Astrocyte (in vitro differentiated cells and primary cell): ENCODE measurements around the gene NPLOC4. TPM values are rescaled to one million over a fixed set of nuclear protein-coding genes. Genes with fewer than 3 reads are reported as not detected.

Experiments used
- DNase-seq: peaks from one replicate; pipeline ENCODE4 v3.0.0-alpha.2; 2010; ENCODE audit warnings: low read depth
- FAIRE-seq: peaks from 2 replicates; lab custom pipeline; 2011; peaks lifted over from hg19 to GRCh38; lab: Jason Lieb, UNC
- H2AFZ ChIP-seq: 2 replicates; pipeline ENCODE4 v1.6.0; 2012; ENCODE audit warnings: low read depth, low read length, inconsistent platforms
- H3K27ac ChIP-seq: 2 replicates; pipeline ENCODE4 v1.5.1; 2011; ENCODE audit warnings: low read depth, low read length, inconsistent platforms
- H3K27me3 ChIP-seq: 2 replicates; pipeline ENCODE4 v1.6.0; 2011; ENCODE audit warnings: low read length, inconsistent platforms; ENCODE audit not compliant: insufficient read depth
- H3K36me3 ChIP-seq: 2 replicates; pipeline ENCODE4 v1.5.1; 2011; ENCODE audit warnings: low read length, inconsistent platforms; ENCODE audit not compliant: insufficient read depth
- H3K4me1 ChIP-seq: 2 replicates; pipeline ENCODE4 v1.5.1; 2011; ENCODE audit warnings: low read length, inconsistent platforms; ENCODE audit not compliant: insufficient read depth
- H3K4me2 ChIP-seq: 2 replicates; pipeline ENCODE4 v1.6.0; 2012; ENCODE audit warnings: low read length, inconsistent platforms
- H3K4me3 ChIP-seq: 2 replicates; pipeline ENCODE4 v1.5.1; 2011; ENCODE audit warnings: low read depth, mild to moderate bottlenecking, low read length, inconsistent platforms; ENCODE audit not compliant: insufficient read depth
- H3K79me2 ChIP-seq: 2 replicates; pipeline ENCODE4 v1.6.0; 2012; ENCODE audit warnings: mild to moderate bottlenecking, low read length, inconsistent platforms; ENCODE audit not compliant: insufficient read depth
- H3K9ac ChIP-seq: 2 replicates; pipeline ENCODE4 v1.6.0; 2012; ENCODE audit warnings: mild to moderate bottlenecking, low read length, inconsistent platforms
- H3K9me3 ChIP-seq: 2 replicates; pipeline ENCODE4 v1.5.1; 2012; ENCODE audit warnings: low read depth, mild to moderate bottlenecking, low read length, inconsistent platforms; ENCODE audit not compliant: insufficient read depth
- H4K20me1 ChIP-seq: 2 replicates; pipeline ENCODE4 v1.6.0; 2012; ENCODE audit warnings: low read length, inconsistent platforms; ENCODE audit not compliant: insufficient read depth
- H3K27ac Mint-ChIP-seq: one replicate; pipeline ENCODE4 v1.8.0; 2021; ENCODE audit warnings: mild to moderate bottlenecking, mixed read lengths; ENCODE audit not compliant: unreplicated experiment
- H3K27me3 Mint-ChIP-seq: one replicate; pipeline ENCODE4 v1.8.0; 2021; ENCODE audit warnings: low read depth, mixed read lengths; ENCODE audit not compliant: unreplicated experiment
- H3K36me3 Mint-ChIP-seq: one replicate; pipeline ENCODE4 v1.8.0; 2021; ENCODE audit warnings: low read depth, mixed read lengths; ENCODE audit not compliant: unreplicated experiment
- H3K4me1 Mint-ChIP-seq: one replicate; pipeline ENCODE4 v1.8.0; 2021; ENCODE audit warnings: low read depth, mixed read lengths; ENCODE audit not compliant: unreplicated experiment
- H3K4me3 Mint-ChIP-seq: one replicate; pipeline ENCODE4 v1.8.0; 2021; ENCODE audit warnings: mild to moderate bottlenecking, moderate library complexity, mixed read lengths; ENCODE audit not compliant: unreplicated experiment
- H3K9me3 Mint-ChIP-seq: one replicate; pipeline ENCODE4 v1.8.0; 2021; ENCODE audit warnings: mild to moderate bottlenecking, mixed read lengths; ENCODE audit not compliant: unreplicated experiment
- EZH2 ChIP-seq: IDR thresholded peaks from 2 replicates; pipeline ENCODE4 v1.6.1; 2012; ENCODE audit warnings: mild to moderate bottlenecking, low read length, inconsistent platforms; ENCODE audit not compliant: insufficient read depth
- total RNA-seq: library from RNA; stranded (reverse); gene quantifications from 2 replicates; pipeline ENCODE4 v1.2.1, GENCODE V29; 2021
- TF ChIP-seq, protein P1 (sequence below): IDR thresholded peaks from 2 replicates; pipeline ENCODE4 v1.5.1; 2011; ENCODE audit warnings: low read depth, mild to moderate bottlenecking, inconsistent platforms, low read length, moderate library complexity; ENCODE audit not compliant: insufficient read depth

Gene NPLOC4
- total RNA-seq, 1 donor from 2014 or later, result 125 TPM

DNA sequence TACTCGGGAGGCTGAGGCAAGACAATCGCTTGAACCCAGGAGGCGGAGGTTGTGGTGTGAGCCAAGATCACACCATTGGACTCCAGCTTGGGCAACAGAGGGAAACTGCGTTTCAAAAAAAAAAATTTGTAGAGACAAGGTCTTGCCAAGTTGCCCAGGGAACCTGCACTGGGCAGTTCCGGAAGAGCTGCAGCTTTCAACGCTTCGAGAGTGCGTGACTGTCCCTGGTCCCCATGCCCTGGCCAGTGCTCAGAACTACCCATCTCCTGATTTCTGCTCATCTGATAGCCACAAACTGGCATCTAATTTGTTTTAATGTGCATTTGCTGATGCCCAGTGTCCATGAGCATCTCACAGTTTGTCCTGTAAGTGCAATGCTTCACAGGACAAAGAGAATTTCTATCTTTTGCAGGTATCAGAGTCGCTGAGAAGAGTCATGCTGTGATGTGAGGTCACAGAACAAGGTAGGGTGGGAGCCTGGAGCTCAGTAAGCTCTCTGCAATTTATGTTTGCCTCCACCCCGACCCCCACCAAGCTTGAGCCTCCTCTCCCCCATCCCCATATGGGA, 128.2 kb downstream of the NPLOC4 start:
- H3K4me1 ChIP-seq, result peaks cover 7% of the 10 kb centered on the region
- H3K27ac ChIP-seq, result no peak overlapping the region
- Mint-ChIP-seq H3K27ac (peak overlapping the region; percentile 95), H3K27me3 (no peaks in the 10 kb centered on the region), H3K4me1 (peaks cover 2% of the 10 kb centered on the region), H3K4me3 (peak overlapping the region; percentile 95), H3K36me3 (peaks cover 40% of the 10 kb centered on the region), H3K9me3 (no peaks in the 10 kb centered on the region)
- TF ChIP-seq, protein P1, sequence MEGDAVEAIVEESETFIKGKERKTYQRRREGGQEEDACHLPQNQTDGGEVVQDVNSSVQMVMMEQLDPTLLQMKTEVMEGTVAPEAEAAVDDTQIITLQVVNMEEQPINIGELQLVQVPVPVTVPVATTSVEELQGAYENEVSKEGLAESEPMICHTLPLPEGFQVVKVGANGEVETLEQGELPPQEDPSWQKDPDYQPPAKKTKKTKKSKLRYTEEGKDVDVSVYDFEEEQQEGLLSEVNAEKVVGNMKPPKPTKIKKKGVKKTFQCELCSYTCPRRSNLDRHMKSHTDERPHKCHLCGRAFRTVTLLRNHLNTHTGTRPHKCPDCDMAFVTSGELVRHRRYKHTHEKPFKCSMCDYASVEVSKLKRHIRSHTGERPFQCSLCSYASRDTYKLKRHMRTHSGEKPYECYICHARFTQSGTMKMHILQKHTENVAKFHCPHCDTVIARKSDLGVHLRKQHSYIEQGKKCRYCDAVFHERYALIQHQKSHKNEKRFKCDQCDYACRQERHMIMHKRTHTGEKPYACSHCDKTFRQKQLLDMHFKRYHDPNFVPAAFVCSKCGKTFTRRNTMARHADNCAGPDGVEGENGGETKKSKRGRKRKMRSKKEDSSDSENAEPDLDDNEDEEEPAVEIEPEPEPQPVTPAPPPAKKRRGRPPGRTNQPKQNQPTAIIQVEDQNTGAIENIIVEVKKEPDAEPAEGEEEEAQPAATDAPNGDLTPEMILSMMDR, result no peak
- TF ChIP-seq EZH2, result no peak
- no peaks in the 10 kb centered on the region for H3K27me3 ChIP-seq
- H3K36me3 ChIP-seq, result peaks cover 31% of the 10 kb centered on the region
- DNase-seq, result no peak
- H3K4me3 ChIP-seq, result peak overlapping the region; percentile 98
- H3K9me3 ChIP-seq, result no peaks in the 10 kb centered on the region
- no peak for FAIRE-seq
- H3K79me2 ChIP-seq, result peaks cover 52% of the 10 kb centered on the region
- H3K9ac ChIP-seq, result peak overlapping the region; percentile 88
- no peak overlapping the region for H2AFZ ChIP-seq
- peak overlapping the region; percentile 98 for H3K4me2 ChIP-seq
- H4K20me1 ChIP-seq, result peaks cover 52% of the 10 kb centered on the region

Other genes starting within 250 kb of the NPLOC4 start
- gene BAHCC1, start 241.7 kb downstream of the NPLOC4 start, total RNA-seq, result 18.5 TPM in 2 replicates
- 7,049 and 7,369 TPM in 2 replicates for gene ACTG1, start 124.3 kb downstream of the NPLOC4 start, total RNA-seq
- 5.6 and 8.0 TPM in 2 replicates for gene FSCN2, start 108.7 kb downstream of the NPLOC4 start, total RNA-seq
- gene FAAP100, start 84.8 kb downstream of the NPLOC4 start, total RNA-seq, result 35.8 and 38.9 TPM in 2 replicates
- 2.7 and 3.2 TPM in 2 replicates for gene TSPAN10, start 84 bp upstream of the NPLOC4 start, total RNA-seq
- not detected in 2 replicates for gene PDE6G, start 19.4 kb upstream of the NPLOC4 start, total RNA-seq
- gene OXLD1, start 29.5 kb upstream of the NPLOC4 start, total RNA-seq, result 22.0 and 28.5 TPM in 2 replicates
- 25.2 and 29.4 TPM in 2 replicates for gene CCDC137, start 29.6 kb upstream of the NPLOC4 start, total RNA-seq
- 38.6 and 40.4 TPM in 2 replicates for gene ARL16, start 46.7 kb upstream of the NPLOC4 start, total RNA-seq
- gene HGS, start 46.9 kb upstream of the NPLOC4 start, total RNA-seq, result 106 and 122 TPM in 2 replicates
- gene MRPL12, start 66.3 kb upstream of the NPLOC4 start, total RNA-seq, result 69.9 and 71.3 TPM in 2 replicates
- gene SLC25A10, start 75.2 kb upstream of the NPLOC4 start, total RNA-seq, result 7.9 and 9.3 TPM in 2 replicates
- not detected in 2 replicates for gene GCGR, start 167.0 kb upstream of the NPLOC4 start, total RNA-seq
- gene MCRIP1, start 196.2 kb upstream of the NPLOC4 start, total RNA-seq, result 106 and 113 TPM in 2 replicates
- gene PPP1R27, start 197.9 kb upstream of the NPLOC4 start, total RNA-seq, result 0.65 TPM in 1 of 2 replicates, not detected in the other
- 1,268 and 1,504 TPM in 2 replicates for gene P4HB, start 223.4 kb upstream of the NPLOC4 start, total RNA-seq
- gene ARHGDIA, start 234.2 kb upstream of the NPLOC4 start, total RNA-seq, result 352 and 367 TPM in 2 replicates